ENCODE measurements around the gene NBPF1. TPM values are rescaled to one million over a fixed set of nuclear protein-coding genes. Genes with fewer than 3 reads are reported as not detected.
"Not testable (repeated sequence)": the region's sequence is repeated elsewhere in the genome, so short reads cannot be mapped to it uniquely, and the experiment has no call there.

NBPF1 gene
- total RNA-seq = 25.8 TPM
- long read RNA-seq, partial matches to known transcripts = 21 of 35 reads
- long read RNA-seq, other reads (novel, unspliced or antisense) = 13 of 35 reads

GRCh38 chr1:16613185-16614147 is at the start of gene NBPF1:
TSS of gene NBPF1 (minus strand) at chr1:16613564.
- DNase-seq (ENCODE audit: low spot score) = peak; percentile 99

GRCh38 chr1:16658234-16658633 is 44.9 kb upstream of the NBPF1 start:
- DNase-seq (ENCODE audit: low spot score) = not testable (repeated sequence)

GRCh38 chr1:16656981-16657683 is 43.8 kb upstream of the NBPF1 start:
- DNase-seq (ENCODE audit: low spot score) = not testable (repeated sequence)

GRCh38 chr1:16656574-16656973 is 43.2 kb upstream of the NBPF1 start:
- DNase-seq (ENCODE audit: low spot score) = not testable (repeated sequence)

- not testable (repeated sequence) for DNase-seq (ENCODE audit: low spot score)
Observed at GRCh38 chr1:16651560-16651959, 38.2 kb upstream of the NBPF1 start.

GRCh38 chr1:16649960-16650359 is 36.6 kb upstream of the NBPF1 start:
- DNase-seq (ENCODE audit: low spot score) = peak; percentile 85

GRCh38 chr1:16649390-16649789 is 36.0 kb upstream of the NBPF1 start:
- peak; percentile 75 for DNase-seq (ENCODE audit: low spot score)

GRCh38 chr1:16648756-16649155 is 35.4 kb upstream of the NBPF1 start:
- peak; percentile 89 for DNase-seq (ENCODE audit: low spot score)

- peak; percentile 87 for DNase-seq (ENCODE audit: low spot score)
Observed at GRCh38 chr1:16648250-16648649, 34.9 kb upstream of the NBPF1 start.

- peak; percentile 89 for DNase-seq (ENCODE audit: low spot score)
Observed at GRCh38 chr1:16647179-16648176, 34.1 kb upstream of the NBPF1 start.

GRCh38 chr1:16646716-16647115 is 33.4 kb upstream of the NBPF1 start:
- peak; percentile 68 for DNase-seq (ENCODE audit: low spot score)

GRCh38 chr1:16646061-16646664 is 32.8 kb upstream of the NBPF1 start:
- DNase-seq (ENCODE audit: low spot score) = peak; percentile 91

GRCh38 chr1:16645271-16646060 is 32.1 kb upstream of the NBPF1 start:
- DNase-seq (ENCODE audit: low spot score) = peak; percentile 92

- DNase-seq (ENCODE audit: low spot score) = peak; percentile 100
Observed at GRCh38 chr1:16644482-16645270, 31.3 kb upstream of the NBPF1 start.

- DNase-seq (ENCODE audit: low spot score) = no peak
Observed at GRCh38 chr1:16644193-16644481, 30.8 kb upstream of the NBPF1 start.

GRCh38 chr1:16643476-16644192 is 30.3 kb upstream of the NBPF1 start:
- peak; percentile 90 for DNase-seq (ENCODE audit: low spot score)

GRCh38 chr1:16643001-16643411 is 29.6 kb upstream of the NBPF1 start:
- peak; percentile 93 for DNase-seq (ENCODE audit: low spot score)
